GM23248 (cell line): ENCODE data around the gene CDC42. TPM values are rescaled to one million over a fixed set of nuclear protein-coding genes. Genes with fewer than 3 reads are reported as not detected.

Source experiments
- DNase-seq: peaks from one replicate; pipeline ENCODE4 v3.0.0-alpha.2; 2015
- H2AFZ ChIP-seq: fragments of 200-600 bp; sonication (generic); 2 replicates; pipeline ENCODE4 v1.6.1; 2016; ENCODE audit warnings: antibody characterized with exemption
- H3F3A ChIP-seq: fragments of 200-600 bp; sonication (generic); 2 replicates; pipeline ENCODE4 v1.6.1; 2016; ENCODE audit warnings: mild to moderate bottlenecking, antibody characterized with exemption, mixed run types; ENCODE audit not compliant: insufficient read depth
- H3K27ac ChIP-seq: fragments of 200-600 bp; sonication (generic); 2 replicates; pipeline ENCODE4 v1.5.1; 2016; ENCODE audit warnings: mild to moderate bottlenecking
- H3K27me3 ChIP-seq: fragments of 200-600 bp; sonication (generic); replicated peaks from 2 replicates; pipeline ENCODE4 v1.6.1; 2016; ENCODE audit warnings: mild to moderate bottlenecking; ENCODE audit not compliant: insufficient read depth
- H3K36me3 ChIP-seq: fragments of 200-600 bp; sonication (generic); 2 replicates; pipeline ENCODE4 v1.6.1; 2016; ENCODE audit warnings: low read depth, mild to moderate bottlenecking
- H3K4me1 ChIP-seq: fragments of 200-600 bp; sonication (generic); 2 replicates; pipeline ENCODE4 v1.6.1; 2016; ENCODE audit warnings: mild to moderate bottlenecking; ENCODE audit not compliant: insufficient read depth
- H3K4me2 ChIP-seq: fragments of 200-600 bp; sonication (generic); one replicate; pipeline ENCODE4 v1.6.1; 2016; ENCODE audit warnings: mild to moderate bottlenecking; ENCODE audit not compliant: unreplicated experiment
- H3K4me3 ChIP-seq: fragments of 200-600 bp; sonication (generic); 2 replicates; pipeline ENCODE4 v1.5.1; 2016; ENCODE audit warnings: mild to moderate bottlenecking
- H3K79me2 ChIP-seq: fragments of 200-600 bp; sonication (generic); 2 replicates; pipeline ENCODE4 v1.6.1; 2016; ENCODE audit warnings: mild to moderate bottlenecking; ENCODE audit not compliant: insufficient read depth
- H3K9ac ChIP-seq: fragments of 200-600 bp; sonication (generic); 2 replicates; pipeline ENCODE4 v1.6.1; 2016; ENCODE audit warnings: mild to moderate bottlenecking
- H3K9me2 ChIP-seq: fragments of 200-600 bp; sonication (generic); 2 replicates; pipeline ENCODE4 v1.6.1; 2016; ENCODE audit warnings: mixed run types, mild to moderate bottlenecking, moderate library complexity; ENCODE audit not compliant: insufficient read depth
- H3K9me3 ChIP-seq: fragments of 200-600 bp; sonication (generic); one replicate; pipeline ENCODE4 v1.6.1; 2017; ENCODE audit warnings: low read depth
- H4K20me1 ChIP-seq: fragments of 200-600 bp; sonication (generic); 2 replicates; pipeline ENCODE4 v1.6.0; 2016; ENCODE audit not compliant: insufficient read depth
- EZH2 ChIP-seq: fragments of 200-600 bp; sonication (generic); IDR thresholded peaks from 2 replicates; pipeline ENCODE4 v1.6.1; 2018; ENCODE audit warnings: antibody characterized with exemption, mild to moderate bottlenecking; ENCODE audit not compliant: insufficient read depth, poor library complexity, severe bottlenecking
- EZH2phosphoT487 ChIP-seq: fragments of 200-600 bp; sonication (generic); IDR thresholded peaks from 2 replicates; pipeline ENCODE4 v1.6.1; 2018; ENCODE audit warnings: antibody characterized with exemption, moderate library complexity, mild to moderate bottlenecking, low read depth; ENCODE audit not compliant: insufficient read depth
- WGBS, 2 experiments: methylation state at CpG; one replicate each; pipeline ENCODE4 v1.1.6; 2015 to 2017; ENCODE audit warnings: low lambda C conversion rate in 2 of 2, low coverage in 1 of 2; ENCODE audit errors: missing lambda C conversion rate in 2 of 2; 5-methylcytosine and 5-hydroxymethylcytosine counted together
- in situ Hi-C: fragments of 300-500 bp; cut with MboI; formaldehyde crosslinking; loops from 2 replicates; pipeline ENCODE4 v1.15.0; 2020
- polyA plus RNA-seq: library from polyadenylated mRNA; unstranded; fragments of >200 nt; fragmentation: Nextera tagmentation; extraction: Ambion mirVana; gene quantifications from 2 replicates; pipeline ENCODE4 v1.2.1, GENCODE V29; 2016
- total RNA-seq: library from RNA; depleted of rRNA; stranded (reverse); fragments of >200 nt; shearing (Covaris generic); gene quantifications from 2 replicates; pipeline ENCODE4 v1.2.3, GENCODE V29; 2014

The CDC42 gene
- total and polyA plus RNA-seq, 2 experiments from 2014 or later: 159 to 420 TPM

- Histone ChIP-seq H3K9me2 (no peaks in the 10 kb centered on the region), H3K9me3 (no peaks in the 10 kb centered on the region), H3K4me2 (no peak overlapping the region), H4K20me1 (peaks cover 22% of the 10 kb centered on the region; the same call in 1 of the 2 replicates), H3K27ac (no peak overlapping the region), H3K36me3 (peaks cover 52% of the 10 kb centered on the region; the same call in 1 of the 2 replicates), H3F3A (peaks cover 42% of the 10 kb centered on the region), H2AFZ (no peak overlapping the region), H3K79me2 (peaks cover 100% of the 10 kb centered on the region), H3K4me1 (0 out of 2 replicates have a peak, but pooled peaks cover 1% of the 10 kb centered on the region), H3K9ac (no peak overlapping the region), H3K27me3 (no peaks in the 10 kb centered on the region), H3K4me3 (no peak overlapping the region)
- in situ Hi-C loops: no loop called here
- 63% methylated on average over 1 of the region's 1 CpG for WGBS, 2 experiments
- TF ChIP-seq EZH2phosphoT487: no peak
- no peak for TF ChIP-seq EZH2
- DNase-seq: no peak
These were observed 48.7 kb downstream of the CDC42 start for GRCh38 chr1:22101199-22101598.

DNA sequence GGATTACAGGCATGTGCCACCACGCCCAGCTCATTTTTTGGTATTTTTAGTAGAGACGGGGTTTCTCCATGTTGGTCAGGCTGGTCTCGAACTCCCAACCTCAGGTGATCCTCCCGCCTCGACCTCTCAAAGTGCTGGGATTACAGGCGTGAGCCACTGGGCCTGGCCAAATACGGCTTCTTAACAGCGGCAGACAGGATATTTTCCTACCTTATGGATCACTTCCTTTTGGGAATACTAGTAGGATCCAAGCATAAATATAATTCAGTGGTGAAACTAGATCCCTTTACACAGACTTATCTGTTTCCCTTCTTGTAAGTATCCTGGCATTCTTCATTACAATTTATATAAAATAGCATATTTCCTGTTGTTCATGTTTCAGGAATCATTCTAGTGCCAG is 49.5 kb downstream of the CDC42 start:
- H4K20me1 ChIP-seq: peaks cover 21% of the 10 kb centered on the region; the same call in 1 of the 2 replicates

DNA sequence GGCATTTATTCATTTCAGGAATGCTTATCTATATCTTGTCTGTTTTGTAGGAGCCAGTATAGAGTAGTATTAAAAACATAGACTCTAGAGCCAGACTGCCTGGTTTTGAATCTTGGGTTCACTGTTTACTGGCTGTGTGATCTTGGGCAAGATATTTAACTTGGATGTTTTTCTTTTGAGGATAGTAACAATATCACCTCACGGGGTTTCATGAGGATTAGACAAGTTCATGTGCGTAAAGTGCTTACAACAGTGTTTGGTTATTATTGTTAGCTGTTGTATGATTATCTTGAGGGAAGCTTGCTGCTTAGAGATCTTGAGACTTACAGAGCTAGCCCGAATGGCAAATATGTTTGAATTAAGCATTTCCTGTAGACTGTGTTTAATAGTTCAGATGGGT is 50.2 kb downstream of the CDC42 start:
- peaks cover 43% of the 10 kb centered on the region for H3F3A ChIP-seq
- peaks cover 21% of the 10 kb centered on the region; the same call in 1 of the 2 replicates for H4K20me1 ChIP-seq
- no peaks in the 10 kb centered on the region for H3K9me3 ChIP-seq
- H3K4me2 ChIP-seq: no peak overlapping the region
- H3K27me3 ChIP-seq: no peaks in the 10 kb centered on the region
- H2AFZ ChIP-seq: no peak overlapping the region
- in situ Hi-C loops: no loop called here
- peaks cover 38% of the 10 kb centered on the region; the same call in 1 of the 2 replicates for H3K36me3 ChIP-seq
- no peak overlapping the region for H3K9ac ChIP-seq
- no peaks in the 10 kb centered on the region for H3K4me1 ChIP-seq
- H3K79me2 ChIP-seq: peaks cover 100% of the 10 kb centered on the region
- no peak overlapping the region for H3K27ac ChIP-seq
- TF ChIP-seq EZH2: no peak
- no peak for TF ChIP-seq EZH2phosphoT487
- no peak for DNase-seq
- no peak overlapping the region for H3K4me3 ChIP-seq
- 96 to 99% methylated on average over 3 of the region's 3 CpGs for WGBS, 2 experiments
- H3K9me2 ChIP-seq: no peaks in the 10 kb centered on the region

More for the DNA sequence above, 49.5 kb downstream of the CDC42 start:
- H3K4me2 ChIP-seq: no peak overlapping the region
- no peaks in the 10 kb centered on the region for H3K9me3 ChIP-seq
- in situ Hi-C loops: no loop called here
- peaks cover 44% of the 10 kb centered on the region; the same call in 1 of the 2 replicates for H3K36me3 ChIP-seq
- H2AFZ ChIP-seq: no peak overlapping the region
- 94 to 98% methylated on average over 8 of the region's 8 CpGs for WGBS, 2 experiments
- H3K9me2 ChIP-seq: no peaks in the 10 kb centered on the region
- H3K4me3 ChIP-seq: no peak overlapping the region
- H3K4me1 ChIP-seq: no peaks in the 10 kb centered on the region
- no peak for TF ChIP-seq EZH2
- no peak overlapping the region for H3K27ac ChIP-seq
- H3K27me3 ChIP-seq: no peaks in the 10 kb centered on the region
- no peak for DNase-seq
- H3K79me2 ChIP-seq: peaks cover 100% of the 10 kb centered on the region
- H3F3A ChIP-seq: peaks cover 41% of the 10 kb centered on the region
- no peak overlapping the region for H3K9ac ChIP-seq

- WGBS, 2 experiments: 79 to 81% methylated on average over 6 of the region's 6 CpGs
- Histone ChIP-seq H3K9me3 (no peaks in the 10 kb centered on the region), H3K9me2 (no peaks in the 10 kb centered on the region), H3K79me2 (peaks cover 100% of the 10 kb centered on the region), H3K36me3 (peaks cover 26% of the 10 kb centered on the region; the same call in 1 of the 2 replicates), H3K4me3 (no peak overlapping the region), H3K27me3 (no peaks in the 10 kb centered on the region), H3K4me2 (no peak overlapping the region), H3K27ac (no peak overlapping the region), H2AFZ (no peak overlapping the region), H3K4me1 (0 out of 2 replicates have a peak, but pooled peaks cover 4% of the 10 kb centered on the region), H4K20me1 (peaks cover 21% of the 10 kb centered on the region; the same call in 1 of the 2 replicates), H3F3A (peaks cover 39% of the 10 kb centered on the region), H3K9ac (no peak overlapping the region)
- in situ Hi-C loops: no loop called here
- no peak for DNase-seq
- TF ChIP-seq EZH2 (no peak), EZH2phosphoT487 (no peak)
These were observed 51.6 kb downstream of the CDC42 start for GRCh38 chr1:22104094-22104493.
